Activated naive CD4-positive, alpha-beta T cell treated with anti-CD3 and anti-CD28 coated beads, Interleukin-2, amount 50 U/mL, for 16 hours (primary cell): Measurements from ENCODE around the gene ERGIC1.

ENCODE experiments used
- DNase-seq: peaks from one replicate; pipeline ENCODE4 v3.0.0-alpha.2; 2020

Gene ERGIC1

GRCh38 chr5:172903790-172904189 lies 69.7 kb downstream of the ERGIC1 start:
- no peak for DNase-seq

- no peak for DNase-seq
These were observed 70.2 kb downstream of the ERGIC1 start for GRCh38 chr5:172904312-172904642.

- no peak for DNase-seq
These were observed 70.7 kb downstream of the ERGIC1 start for GRCh38 chr5:172904643-172905345.

- DNase-seq: no peak
These were observed 71.5 kb downstream of the ERGIC1 start for GRCh38 chr5:172905346-172906140.

- DNase-seq: no peak
These were observed 72.4 kb downstream of the ERGIC1 start for GRCh38 chr5:172906436-172906835.

- DNase-seq: no peak
These were observed 72.8 kb downstream of the ERGIC1 start for GRCh38 chr5:172906888-172907287.

- DNase-seq: no peak
These were observed 73.6 kb downstream of the ERGIC1 start for GRCh38 chr5:172907657-172908056.

- no peak for DNase-seq
These were observed 74.6 kb downstream of the ERGIC1 start for GRCh38 chr5:172908662-172909061.

- DNase-seq: no peak
These were observed 76.0 kb downstream of the ERGIC1 start for GRCh38 chr5:172909931-172910502.

- DNase-seq: no peak
These were observed 77.0 kb downstream of the ERGIC1 start for GRCh38 chr5:172910828-172911627.

GRCh38 chr5:172911628-172911880 lies 77.5 kb downstream of the ERGIC1 start:
- no peak for DNase-seq

- no peak for DNase-seq
These were observed 77.9 kb downstream of the ERGIC1 start for GRCh38 chr5:172911976-172912375.

GRCh38 chr5:172913117-172913850 lies 79.2 kb downstream of the ERGIC1 start:
- no peak for DNase-seq

- DNase-seq: no peak
These were observed 81.5 kb downstream of the ERGIC1 start for GRCh38 chr5:172915514-172915913.

- no peak for DNase-seq
These were observed 84.6 kb downstream of the ERGIC1 start for GRCh38 chr5:172918421-172919371.

- no peak for DNase-seq
These were observed 85.7 kb downstream of the ERGIC1 start for GRCh38 chr5:172919525-172920446.

GRCh38 chr5:172920447-172920849 lies 86.4 kb downstream of the ERGIC1 start:
- no peak for DNase-seq

- no peak for DNase-seq
These were observed 86.9 kb downstream of the ERGIC1 start for GRCh38 chr5:172920995-172921394.

- no peak for DNase-seq
These were observed 87.9 kb downstream of the ERGIC1 start for GRCh38 chr5:172921906-172922305.

GRCh38 chr5:172923539-172923938 lies 89.5 kb downstream of the ERGIC1 start:
- no peak for DNase-seq
